DOHH2 (cell line): Measurements from ENCODE around the gene NCKIPSD.

ENCODE experiments used
- H3F3A ChIP-seq: fragments of 200-600 bp; sonication (generic), shearing (Covaris generic); 2 replicates; pipeline ENCODE4 v1.6.0; 2016; ENCODE audit warnings: antibody characterized with exemption, mild to moderate bottlenecking; ENCODE audit not compliant: control insufficient read depth, insufficient read depth
- H3K27ac ChIP-seq: fragments of 200-600 bp; sonication (generic); 2 replicates; pipeline ENCODE4 v1.5.1; 2014; ENCODE audit warnings: low read depth, mild to moderate bottlenecking, low read length, moderate library complexity
- H3K27me3 ChIP-seq: fragments of 200-600 bp; sonication (generic); 2 replicates; pipeline ENCODE4 v1.6.1; 2014; ENCODE audit warnings: mild to moderate bottlenecking, low read length, mixed read lengths; ENCODE audit not compliant: control insufficient read depth
- H3K36me3 ChIP-seq: fragments of 200-600 bp; sonication (generic); 2 replicates; pipeline ENCODE4 v1.6.1; 2014; ENCODE audit warnings: mild to moderate bottlenecking, low read length, moderate library complexity, mixed read lengths; ENCODE audit not compliant: control insufficient read depth
- H3K4me1 ChIP-seq: fragments of 200-600 bp; sonication (generic); 2 replicates; pipeline ENCODE4 v1.6.1; 2014; ENCODE audit warnings: mild to moderate bottlenecking, low read length, mixed read lengths; ENCODE audit not compliant: control insufficient read depth
- H3K4me2 ChIP-seq: fragments of 200-600 bp; sonication (generic); 2 replicates; pipeline ENCODE4 v1.6.0; 2014; ENCODE audit warnings: mild to moderate bottlenecking, low read length, moderate library complexity
- H3K4me3 ChIP-seq: fragments of 200-600 bp; sonication (generic); 2 replicates; pipeline ENCODE4 v1.5.1; 2014; ENCODE audit warnings: mild to moderate bottlenecking, low read length, mixed read lengths
- H3K79me2 ChIP-seq: fragments of 200-600 bp; sonication (generic); 2 replicates; pipeline ENCODE4 v1.6.1; 2014; ENCODE audit warnings: mild to moderate bottlenecking, low read length, mixed read lengths; ENCODE audit not compliant: control insufficient read depth
- H3K9me2 ChIP-seq: fragments of 200-600 bp; sonication (generic); replicated peaks from 2 replicates; pipeline ENCODE4 v1.6.1; 2014; ENCODE audit warnings: mild to moderate bottlenecking, low read length, mixed read lengths; ENCODE audit not compliant: control insufficient read depth
- H3K9me3 ChIP-seq: fragments of 200-600 bp; sonication (generic); 2 replicates; pipeline ENCODE4 v1.6.1; 2014; ENCODE audit warnings: antibody characterized with exemption, low read length, mixed read lengths; ENCODE audit not compliant: control insufficient read depth, insufficient read depth
- H4K20me1 ChIP-seq: fragments of 200-600 bp; sonication (generic); 2 replicates; pipeline ENCODE4 v1.6.0; 2014; ENCODE audit warnings: low read depth, mild to moderate bottlenecking, antibody characterized with exemption, low read length, moderate library complexity; ENCODE audit not compliant: control insufficient read depth, insufficient read depth
- EZH2phosphoT487 ChIP-seq: fragments of 200-600 bp; sonication (generic); IDR thresholded peaks from 2 replicates; pipeline ENCODE4 v1.6.1; 2017; ENCODE audit warnings: borderline replicate concordance, mild to moderate bottlenecking, antibody characterized with exemption, low read length, moderate library complexity, mixed read lengths
- TF ChIP-seq, protein P1 (sequence below): fragments of 200-600 bp; sonication (generic); IDR thresholded peaks from one replicate; pipeline ENCODE4 v1.5.1; 2014; ENCODE audit warnings: antibody characterized with exemption, mild to moderate bottlenecking, low read depth, low read length; ENCODE audit not compliant: poor library complexity, severe bottlenecking

NCKIPSD gene

DNA sequence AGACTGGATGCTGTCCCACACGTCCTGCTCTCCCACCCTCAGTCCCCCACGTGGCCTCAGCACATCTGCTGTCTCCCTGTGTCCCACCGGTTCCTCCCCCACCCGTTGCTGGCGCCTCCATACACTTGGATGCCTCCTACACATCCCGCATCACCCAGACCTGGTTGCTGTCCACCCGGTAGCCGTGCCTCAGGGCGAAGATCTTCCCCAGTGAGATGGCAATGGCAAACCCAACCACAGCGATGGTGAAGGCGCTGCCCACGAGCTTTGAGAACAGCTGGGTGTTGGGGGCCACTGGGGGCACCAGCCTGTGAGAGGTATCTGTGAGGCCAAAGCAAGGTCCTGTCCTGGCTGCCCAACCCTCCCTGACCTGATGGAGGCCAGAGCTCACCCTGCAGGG, 54.9 kb downstream of the NCKIPSD start:
- Histone ChIP-seq H4K20me1 (no peaks in the 10 kb centered on the region), H3K4me2 (no peak overlapping the region), H3F3A (no peaks in the 10 kb centered on the region), H3K9me3 (no peaks in the 10 kb centered on the region), H3K4me3 (no peak overlapping the region), H3K27ac (no peak overlapping the region), H3K36me3 (peaks cover 27% of the 10 kb centered on the region), H3K27me3 (no peaks in the 10 kb centered on the region), H3K79me2 (no peaks in the 10 kb centered on the region), H3K9me2 (no peaks in the 10 kb centered on the region), H3K4me1 (peaks cover 9% of the 10 kb centered on the region)
- TF ChIP-seq EZH2phosphoT487, result no peak
- TF ChIP-seq, protein P1, sequence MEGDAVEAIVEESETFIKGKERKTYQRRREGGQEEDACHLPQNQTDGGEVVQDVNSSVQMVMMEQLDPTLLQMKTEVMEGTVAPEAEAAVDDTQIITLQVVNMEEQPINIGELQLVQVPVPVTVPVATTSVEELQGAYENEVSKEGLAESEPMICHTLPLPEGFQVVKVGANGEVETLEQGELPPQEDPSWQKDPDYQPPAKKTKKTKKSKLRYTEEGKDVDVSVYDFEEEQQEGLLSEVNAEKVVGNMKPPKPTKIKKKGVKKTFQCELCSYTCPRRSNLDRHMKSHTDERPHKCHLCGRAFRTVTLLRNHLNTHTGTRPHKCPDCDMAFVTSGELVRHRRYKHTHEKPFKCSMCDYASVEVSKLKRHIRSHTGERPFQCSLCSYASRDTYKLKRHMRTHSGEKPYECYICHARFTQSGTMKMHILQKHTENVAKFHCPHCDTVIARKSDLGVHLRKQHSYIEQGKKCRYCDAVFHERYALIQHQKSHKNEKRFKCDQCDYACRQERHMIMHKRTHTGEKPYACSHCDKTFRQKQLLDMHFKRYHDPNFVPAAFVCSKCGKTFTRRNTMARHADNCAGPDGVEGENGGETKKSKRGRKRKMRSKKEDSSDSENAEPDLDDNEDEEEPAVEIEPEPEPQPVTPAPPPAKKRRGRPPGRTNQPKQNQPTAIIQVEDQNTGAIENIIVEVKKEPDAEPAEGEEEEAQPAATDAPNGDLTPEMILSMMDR, result no peak

DNA sequence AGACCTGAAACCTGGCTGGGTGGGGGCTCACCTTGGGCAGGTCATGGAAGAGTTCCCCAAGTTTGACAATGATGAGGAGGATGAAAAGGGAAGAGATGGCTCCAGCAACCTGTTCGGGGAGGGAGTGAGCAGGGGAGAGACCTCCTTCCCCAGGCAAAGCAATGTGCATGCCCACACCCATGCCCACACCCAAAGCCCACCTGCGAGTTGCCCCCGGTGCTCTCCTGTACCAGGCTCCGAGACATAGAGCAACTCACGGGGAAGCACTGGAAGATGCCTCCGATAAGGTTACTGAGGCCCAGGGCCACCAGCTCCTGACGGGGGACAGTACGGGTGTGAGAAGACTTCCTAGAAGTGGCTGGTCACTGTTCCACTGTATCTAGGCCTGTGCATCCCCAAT, 55.3 kb downstream of the NCKIPSD start:
- no peaks in the 10 kb centered on the region for H4K20me1 ChIP-seq
- H3K27ac ChIP-seq, result no peak overlapping the region
- TF ChIP-seq, protein P1, result no peak
- no peak for TF ChIP-seq EZH2phosphoT487
- no peak overlapping the region for H3K4me2 ChIP-seq
- H3K9me2 ChIP-seq, result no peaks in the 10 kb centered on the region
- H3F3A ChIP-seq, result no peaks in the 10 kb centered on the region
- no peaks in the 10 kb centered on the region for H3K79me2 ChIP-seq
- H3K4me1 ChIP-seq, result peaks cover 7% of the 10 kb centered on the region
- no peaks in the 10 kb centered on the region for H3K27me3 ChIP-seq
- no peaks in the 10 kb centered on the region for H3K9me3 ChIP-seq
- no peak overlapping the region for H3K4me3 ChIP-seq
- peaks cover 27% of the 10 kb centered on the region for H3K36me3 ChIP-seq

DNA sequence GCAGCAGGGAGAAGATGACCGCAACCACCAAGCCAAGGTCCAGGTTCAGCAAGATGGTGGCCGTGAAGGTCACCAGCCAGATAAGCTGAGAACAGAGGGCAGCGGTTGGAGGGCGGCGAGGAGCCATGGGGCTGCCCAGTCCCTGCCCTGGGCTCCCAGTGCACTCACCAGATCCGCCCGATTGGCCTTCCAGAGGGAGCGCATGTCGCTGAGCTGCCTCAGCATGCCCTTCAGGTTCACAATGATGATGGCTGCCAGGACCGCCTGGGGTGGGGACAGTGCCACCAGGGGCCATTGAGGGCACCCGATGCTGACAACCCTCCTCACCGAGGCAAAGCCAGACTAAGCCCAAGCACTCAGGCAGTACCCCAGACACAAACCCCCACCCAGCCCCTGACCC, 55.8 kb downstream of the NCKIPSD start:
- no peak overlapping the region for H3K4me3 ChIP-seq
- H3K36me3 ChIP-seq, result peaks cover 27% of the 10 kb centered on the region
- H3K9me2 ChIP-seq, result no peaks in the 10 kb centered on the region
- H3F3A ChIP-seq, result no peaks in the 10 kb centered on the region
- H4K20me1 ChIP-seq, result no peaks in the 10 kb centered on the region
- H3K79me2 ChIP-seq, result no peaks in the 10 kb centered on the region
- H3K4me2 ChIP-seq, result no peak overlapping the region
- H3K27me3 ChIP-seq, result no peaks in the 10 kb centered on the region
- no peak for TF ChIP-seq EZH2phosphoT487
- TF ChIP-seq, protein P1, result no peak
- H3K27ac ChIP-seq, result no peak overlapping the region
- peaks cover 7% of the 10 kb centered on the region for H3K4me1 ChIP-seq
- H3K9me3 ChIP-seq, result no peaks in the 10 kb centered on the region
